NCI-H187 (cell line): ENCODE data around the gene CATSPERZ.
A peak's percentile ranks its signal among the peaks of the same experiment; 100 is the strongest.
"Not testable (repeated sequence)": the region's sequence is repeated elsewhere in the genome, so short reads cannot be mapped to it uniquely, and the experiment has no call there.

Experiments used
- DNase-seq, 2 experiments: peaks; one replicate each; lab custom pipeline; 2025; lab: John Stamatoyannopoulos, UW

The CATSPERZ gene

DNA sequence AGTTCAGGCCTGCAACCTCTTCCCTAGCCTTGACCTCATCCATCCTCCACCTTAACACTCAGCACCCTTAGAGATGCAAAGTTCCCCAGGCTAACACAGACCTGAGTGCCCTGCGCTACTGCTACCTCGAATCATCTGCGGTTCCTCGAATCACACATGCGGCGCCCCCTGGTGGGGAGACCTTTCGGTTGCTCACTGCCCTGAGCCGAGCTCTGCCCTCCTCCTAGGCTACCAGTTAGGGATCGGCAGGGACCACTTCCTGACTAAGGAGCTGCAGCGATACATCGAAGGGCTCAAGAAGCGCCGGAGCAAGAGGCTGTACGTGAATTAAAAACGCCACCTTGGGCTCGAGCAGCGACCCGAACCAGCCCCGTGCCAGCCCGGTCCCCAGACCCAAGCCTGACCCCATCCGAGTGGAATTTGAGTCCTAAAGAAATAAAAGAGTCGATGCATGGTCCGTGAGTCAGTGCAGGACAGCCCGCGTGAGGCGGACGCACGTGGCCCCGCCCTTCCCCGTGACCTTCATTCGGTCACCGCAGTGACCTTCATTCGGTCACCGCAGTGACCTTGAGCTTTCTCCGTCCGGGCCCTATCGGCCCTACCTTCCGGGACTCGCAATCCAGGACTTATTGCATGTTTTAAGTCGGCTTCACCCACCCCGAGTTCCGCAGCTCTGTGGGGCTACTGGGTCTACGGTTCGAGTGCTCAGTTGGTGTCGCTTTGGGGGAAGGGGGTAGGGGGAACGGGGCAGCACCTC lies 4.3 kb downstream of the CATSPERZ start:
- DNase-seq: peak; percentile 85 to 94

DNA sequence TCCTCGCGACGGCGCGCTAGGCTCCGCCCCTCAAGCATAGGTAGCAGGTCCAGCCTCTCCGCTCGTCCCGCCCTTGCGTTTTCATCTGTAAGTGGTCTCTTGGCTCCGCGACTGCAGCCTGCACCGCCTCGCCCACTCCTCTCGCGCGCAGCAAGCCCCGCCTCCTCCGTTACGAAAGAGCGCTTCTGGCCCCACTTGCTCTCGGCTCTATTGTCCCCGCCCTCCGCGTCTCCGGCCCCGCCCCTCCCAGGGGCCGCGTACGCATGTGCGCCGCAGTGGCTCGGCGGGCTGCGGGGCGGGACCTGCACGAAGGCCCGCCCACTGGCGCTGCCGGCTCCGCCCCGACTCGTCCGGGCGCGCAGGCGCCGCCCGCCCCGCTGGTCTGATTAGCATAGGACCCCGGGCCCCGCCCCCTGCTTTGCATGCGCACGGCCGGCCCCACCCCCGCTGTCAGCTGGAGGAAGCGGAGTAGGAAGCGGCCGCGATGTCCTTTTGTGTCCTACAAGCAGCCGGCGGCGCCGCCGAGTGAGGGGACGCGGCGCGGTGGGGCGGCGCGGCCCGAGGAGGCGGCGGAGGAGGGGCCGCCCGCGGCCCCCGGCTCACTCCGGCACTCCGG lies 5.0 kb downstream of the CATSPERZ start, which contains the start of gene ESRRA:
Gene ESRRA, plus strand, starts transcription at position 450 of the 616 bp plus-strand sequence. CDS start 1,656 bp downstream, outside the sequence.
- DNase-seq: peak; percentile 94 to 100

DNA sequence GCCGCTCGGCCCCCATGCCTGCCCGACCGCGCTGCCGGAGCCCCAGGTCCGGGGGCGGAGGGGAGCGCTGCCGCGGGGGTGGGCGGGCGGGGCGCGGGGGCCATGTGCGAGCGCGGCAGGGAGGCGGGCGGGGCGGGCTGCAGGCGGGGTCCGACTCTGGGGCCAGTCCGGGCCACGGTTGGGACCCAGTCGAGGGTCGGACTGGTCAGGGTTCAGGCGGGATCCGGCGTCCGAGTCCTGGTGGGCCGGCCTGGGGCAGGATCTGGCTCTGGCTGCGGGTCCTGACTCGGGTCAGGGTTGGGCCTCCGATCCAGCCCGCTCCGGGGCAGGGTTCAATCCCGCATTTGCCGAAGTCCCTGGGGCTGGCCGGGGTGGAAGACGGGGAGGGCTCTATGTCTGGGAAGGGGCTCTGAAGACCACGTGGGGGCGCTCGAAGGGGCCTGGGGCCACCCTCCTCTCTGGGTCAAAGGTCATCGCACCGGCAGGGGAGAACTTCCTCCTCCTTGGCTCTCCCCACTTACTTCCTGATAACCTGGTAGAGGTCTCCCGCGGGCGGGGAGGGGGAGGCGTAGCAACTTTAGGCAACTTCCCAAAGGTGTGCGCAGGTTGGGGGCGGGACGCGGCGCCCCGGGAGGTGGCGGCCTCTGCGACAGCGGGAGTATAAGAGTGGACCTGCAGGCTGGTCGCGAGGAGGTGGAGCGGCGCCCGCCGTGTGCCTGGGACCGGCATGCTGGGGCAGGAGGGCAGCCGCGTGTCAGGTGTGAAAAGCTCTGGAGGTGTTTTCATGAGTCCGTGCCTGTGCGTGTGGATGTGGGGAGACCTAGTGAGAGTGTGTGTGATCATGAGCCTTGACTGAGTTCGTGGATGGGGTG lies 5.8 kb downstream of the CATSPERZ start:
- DNase-seq: no peak

DNA sequence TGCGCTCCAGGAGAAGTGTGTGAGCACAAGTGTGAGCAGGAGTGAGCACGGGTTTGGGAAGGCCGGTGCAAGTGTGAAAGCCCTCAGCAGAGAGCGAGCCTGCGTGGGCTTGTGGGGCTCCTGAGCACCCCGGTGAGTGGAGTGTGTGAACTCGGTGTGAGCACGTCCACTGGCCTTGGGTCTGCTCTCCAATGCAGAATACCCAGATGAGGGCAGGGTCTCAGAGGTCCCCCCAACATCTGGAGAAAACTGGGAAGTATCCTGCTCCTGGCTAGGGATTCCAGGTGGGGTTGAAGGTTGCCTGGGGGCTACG lies 6.4 kb downstream of the CATSPERZ start:
- DNase-seq: no peak

DNA sequence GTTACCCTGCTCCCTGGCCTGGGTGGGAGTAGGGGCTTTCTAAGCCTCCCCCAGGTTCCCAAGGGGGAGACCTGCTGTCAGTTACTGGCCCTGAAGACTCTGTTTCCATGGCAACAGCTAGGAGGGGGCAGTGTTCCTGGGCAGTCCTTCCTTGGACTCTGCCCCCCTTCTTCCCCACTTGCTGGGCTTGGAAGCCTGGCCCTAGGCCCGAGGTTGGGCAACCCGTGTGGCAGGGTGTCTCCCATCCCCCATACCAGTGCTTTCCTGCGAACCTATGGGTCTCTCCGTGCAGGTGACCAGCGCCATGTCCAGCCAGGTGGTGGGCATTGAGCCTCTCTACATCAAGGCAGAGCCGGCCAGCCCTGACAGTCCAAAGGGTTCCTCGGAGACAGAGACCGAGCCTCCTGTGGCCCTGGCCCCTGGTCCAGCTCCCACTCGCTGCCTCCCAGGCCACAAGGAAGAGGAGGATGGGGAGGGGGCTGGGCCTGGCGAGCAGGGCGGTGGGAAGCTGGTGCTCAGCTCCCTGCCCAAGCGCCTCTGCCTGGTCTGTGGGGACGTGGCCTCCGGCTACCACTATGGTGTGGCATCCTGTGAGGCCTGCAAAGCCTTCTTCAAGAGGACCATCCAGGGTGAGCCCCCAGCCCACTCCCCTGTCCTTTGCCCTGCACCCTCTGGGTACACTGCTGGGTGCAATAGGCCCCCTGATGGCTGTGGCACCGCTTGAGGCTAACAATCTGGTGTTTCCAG lies 6.9 kb downstream of the CATSPERZ start:
- no peak for DNase-seq

DNA sequence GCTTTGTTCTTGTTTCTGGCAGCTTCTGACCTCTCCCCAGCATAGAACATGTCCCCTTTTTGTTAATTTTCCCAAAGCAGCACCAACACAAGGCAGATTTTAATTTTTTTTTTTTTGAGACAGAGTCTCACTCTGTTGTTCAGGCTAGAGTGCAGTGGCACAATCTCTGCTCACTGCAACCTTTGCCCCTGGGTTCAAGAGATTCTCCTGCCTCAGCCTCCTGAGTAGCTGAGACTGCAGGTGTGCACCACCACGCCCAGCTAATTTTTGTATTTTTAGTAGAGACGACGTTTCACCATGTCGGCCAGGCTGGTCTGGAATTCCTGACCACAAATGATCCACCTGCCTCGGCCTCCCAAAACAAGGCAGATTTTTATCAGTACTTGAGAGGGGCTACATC lies 7.6 kb downstream of the CATSPERZ start:
- not testable (repeated sequence) for DNase-seq

DNA sequence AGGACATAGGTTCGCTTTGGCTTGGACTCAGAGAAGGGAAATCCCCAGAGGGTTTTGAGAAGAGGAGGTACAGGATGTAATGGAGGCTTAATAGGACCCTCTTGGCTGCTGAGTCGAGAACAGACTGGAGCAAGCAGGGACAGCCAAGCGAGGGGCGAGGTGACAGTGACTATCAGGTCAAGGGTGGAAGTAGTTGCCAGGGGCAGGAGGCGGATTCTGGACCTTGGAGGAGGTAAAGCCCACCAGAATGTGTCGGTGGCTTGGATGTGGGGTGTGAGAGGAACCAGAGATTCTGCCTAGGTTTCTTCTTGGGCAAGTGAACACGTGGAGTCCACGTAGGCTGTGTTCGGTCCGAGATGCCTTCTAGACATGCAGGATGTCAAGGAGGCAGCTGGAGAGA lies 12.8 kb downstream of the CATSPERZ start:
- DNase-seq: no peak

DNA sequence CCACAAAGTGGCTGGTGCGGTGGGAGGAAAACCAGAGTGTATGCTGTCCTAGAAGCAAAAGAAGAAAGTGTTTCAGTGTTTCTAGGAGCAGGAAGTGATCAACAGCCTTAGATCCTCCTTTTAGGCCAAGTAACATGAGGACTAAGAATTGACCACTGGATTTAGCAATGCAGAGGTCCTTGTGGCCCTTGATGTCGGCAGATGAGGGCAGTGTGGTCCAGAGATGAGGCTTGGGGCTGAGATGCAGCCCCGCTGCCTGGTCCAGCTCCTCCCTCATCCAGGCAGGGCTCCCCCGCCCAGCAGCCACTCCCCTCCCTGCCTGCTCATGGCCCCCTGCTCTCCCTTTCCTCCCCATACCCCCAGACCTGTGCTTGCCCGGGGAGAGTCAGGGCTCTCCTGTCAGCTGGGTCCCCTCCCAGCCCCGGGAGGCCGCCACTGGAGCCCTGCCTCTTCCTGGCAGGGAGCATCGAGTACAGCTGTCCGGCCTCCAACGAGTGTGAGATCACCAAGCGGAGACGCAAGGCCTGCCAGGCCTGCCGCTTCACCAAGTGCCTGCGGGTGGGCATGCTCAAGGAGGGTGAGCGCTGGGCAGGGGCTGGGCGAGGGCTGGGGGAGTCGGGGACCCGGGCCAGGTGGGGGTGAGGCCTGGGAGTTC lies 13.5 kb downstream of the CATSPERZ start:
- DNase-seq: no peak

DNA sequence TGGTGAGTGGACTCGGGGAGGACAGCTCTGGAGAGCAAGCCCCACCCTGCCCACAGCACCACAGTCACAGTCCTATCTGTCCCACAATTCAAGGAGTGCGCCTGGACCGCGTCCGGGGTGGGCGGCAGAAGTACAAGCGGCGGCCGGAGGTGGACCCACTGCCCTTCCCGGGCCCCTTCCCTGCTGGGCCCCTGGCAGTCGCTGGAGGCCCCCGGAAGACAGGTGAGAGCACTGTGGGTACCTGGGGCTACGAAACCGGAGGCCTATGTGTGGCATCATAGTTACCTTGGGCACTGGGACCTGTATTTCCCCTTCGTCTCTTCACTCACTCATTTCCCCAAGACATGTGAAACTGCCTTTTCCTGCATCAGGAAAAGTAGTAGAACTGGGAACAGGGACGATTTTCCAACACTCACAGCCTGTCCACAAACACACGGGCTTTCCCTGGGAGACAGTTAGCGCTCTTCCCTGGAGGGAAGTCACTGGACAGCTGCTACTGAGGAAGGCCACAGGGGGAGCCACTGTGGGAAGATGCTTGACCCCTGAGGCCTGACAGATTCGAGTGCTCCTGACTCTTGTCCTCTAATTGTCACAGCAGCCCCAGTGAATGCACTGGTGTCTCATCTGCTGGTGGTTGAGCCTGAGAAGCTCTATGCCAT lies 14.1 kb downstream of the CATSPERZ start:
- no peak for DNase-seq

DNA sequence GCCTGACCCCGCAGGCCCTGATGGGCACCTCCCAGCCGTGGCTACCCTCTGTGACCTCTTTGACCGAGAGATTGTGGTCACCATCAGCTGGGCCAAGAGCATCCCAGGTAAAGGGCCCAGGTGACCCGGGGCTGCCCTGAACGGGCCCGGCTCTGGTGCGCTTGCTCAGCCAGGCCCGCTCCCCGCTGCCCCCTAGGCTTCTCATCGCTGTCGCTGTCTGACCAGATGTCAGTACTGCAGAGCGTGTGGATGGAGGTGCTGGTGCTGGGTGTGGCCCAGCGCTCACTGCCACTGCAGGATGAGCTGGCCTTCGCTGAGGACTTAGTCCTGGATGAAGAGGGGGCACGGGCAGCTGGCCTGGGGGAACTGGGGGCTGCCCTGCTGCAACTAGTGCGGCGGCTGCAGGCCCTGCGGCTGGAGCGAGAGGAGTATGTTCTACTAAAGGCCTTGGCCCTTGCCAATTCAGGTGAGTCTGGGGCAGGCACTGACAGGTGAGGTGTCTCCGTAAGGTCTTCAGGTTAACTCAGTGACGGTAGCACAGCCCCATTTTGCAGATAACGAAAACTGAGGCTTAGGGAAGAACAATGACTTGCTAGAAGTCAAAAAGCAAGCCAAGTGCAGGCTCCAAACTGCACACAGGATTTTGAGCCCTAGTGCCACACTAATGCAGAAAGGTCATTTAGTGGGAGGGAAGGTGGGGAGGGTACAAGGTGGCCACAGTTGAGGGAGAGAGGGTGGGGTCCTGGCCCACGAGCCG lies 14.8 kb downstream of the CATSPERZ start:
- DNase-seq: no peak

DNA sequence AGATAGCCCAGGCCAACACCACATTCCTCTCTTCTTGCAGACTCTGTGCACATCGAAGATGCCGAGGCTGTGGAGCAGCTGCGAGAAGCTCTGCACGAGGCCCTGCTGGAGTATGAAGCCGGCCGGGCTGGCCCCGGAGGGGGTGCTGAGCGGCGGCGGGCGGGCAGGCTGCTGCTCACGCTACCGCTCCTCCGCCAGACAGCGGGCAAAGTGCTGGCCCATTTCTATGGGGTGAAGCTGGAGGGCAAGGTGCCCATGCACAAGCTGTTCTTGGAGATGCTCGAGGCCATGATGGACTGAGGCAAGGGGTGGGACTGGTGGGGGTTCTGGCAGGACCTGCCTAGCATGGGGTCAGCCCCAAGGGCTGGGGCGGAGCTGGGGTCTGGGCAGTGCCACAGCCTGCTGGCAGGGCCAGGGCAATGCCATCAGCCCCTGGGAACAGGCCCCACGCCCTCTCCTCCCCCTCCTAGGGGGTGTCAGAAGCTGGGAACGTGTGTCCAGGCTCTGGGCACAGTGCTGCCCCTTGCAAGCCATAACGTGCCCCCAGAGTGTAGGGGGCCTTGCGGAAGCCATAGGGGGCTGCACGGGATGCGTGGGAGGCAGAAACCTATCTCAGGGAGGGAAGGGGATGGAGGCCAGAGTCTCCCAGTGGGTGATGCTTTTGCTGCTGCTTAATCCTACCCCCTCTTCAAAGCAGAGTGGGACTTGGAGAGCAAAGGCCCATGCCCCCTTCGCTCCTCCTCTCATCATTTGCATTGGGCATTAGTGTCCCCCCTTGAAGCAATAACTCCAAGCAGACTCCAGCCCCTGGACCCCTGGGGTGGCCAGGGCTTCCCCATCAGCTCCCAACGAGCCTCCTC lies 15.7 kb downstream of the CATSPERZ start:
- DNase-seq: not testable (repeated sequence)

DNA sequence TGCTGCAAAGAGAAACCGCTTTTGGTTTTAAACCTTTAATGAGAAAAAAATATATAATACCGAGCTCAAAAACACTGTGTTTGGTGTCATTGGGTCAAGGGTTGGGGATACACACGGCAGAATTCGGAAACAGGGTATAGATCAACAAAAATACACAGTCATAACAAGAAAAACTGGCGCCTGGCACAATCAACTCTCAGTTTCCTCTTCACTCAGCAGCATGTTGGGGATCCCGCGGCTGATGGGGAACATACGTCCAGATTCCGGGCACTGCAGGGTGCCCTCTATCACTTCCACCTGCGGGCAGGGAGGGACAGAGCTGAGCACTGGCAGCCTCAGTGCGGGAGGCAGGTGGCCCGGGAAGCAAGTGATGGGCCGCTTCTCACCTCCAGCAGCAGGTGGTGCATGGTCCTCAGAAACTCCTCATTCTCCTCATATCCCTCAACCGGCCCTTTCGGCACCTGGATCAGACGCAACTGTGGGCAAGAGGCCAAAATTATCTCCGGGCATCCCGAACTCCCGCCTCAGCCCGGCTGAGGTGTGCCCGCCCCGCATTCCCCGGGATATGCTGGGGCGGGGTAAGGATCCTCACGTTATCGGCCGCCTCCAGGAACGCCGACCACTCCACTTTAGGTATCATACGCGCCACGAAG lies 16.6 kb downstream of the CATSPERZ start:
- no peak for DNase-seq

DNA sequence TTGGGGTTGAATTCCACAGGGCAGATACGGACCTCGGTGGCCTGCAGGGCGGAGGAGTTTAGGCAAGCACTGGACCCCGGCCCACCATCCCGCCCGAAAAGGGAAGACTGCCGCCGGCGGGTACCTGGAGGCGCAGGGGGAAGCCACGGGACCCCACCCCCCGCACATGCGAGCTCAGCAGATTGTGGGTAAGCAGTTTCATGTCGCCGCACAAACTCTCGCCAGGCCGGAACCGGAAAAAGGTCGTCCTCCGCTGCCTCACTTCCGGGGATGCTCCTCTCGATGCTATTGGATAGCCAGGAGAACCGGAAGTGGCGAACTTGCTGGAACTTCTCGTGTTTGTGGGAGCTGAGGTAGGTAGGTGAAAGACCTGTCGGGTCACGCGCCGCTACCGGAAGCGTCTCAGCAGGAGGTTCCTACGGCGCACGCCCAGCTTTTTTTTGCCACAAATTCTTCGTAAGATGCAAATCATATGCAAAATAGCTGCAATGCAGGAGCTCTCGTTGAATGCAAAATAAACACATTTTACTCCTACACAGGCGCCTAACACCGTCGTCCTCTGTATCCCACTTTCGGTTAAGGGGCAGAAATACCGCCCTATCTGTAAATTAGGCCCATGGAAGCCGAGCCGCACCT lies 17.3 kb downstream of the CATSPERZ start, which contains the start of gene TRMT112:
Gene TRMT112, minus strand, starts transcription at position 235 of the 636 bp plus-strand sequence. Its CDS starts 33 bp downstream, at position 202.
- DNase-seq: peak; percentile 84 to 90

DNA sequence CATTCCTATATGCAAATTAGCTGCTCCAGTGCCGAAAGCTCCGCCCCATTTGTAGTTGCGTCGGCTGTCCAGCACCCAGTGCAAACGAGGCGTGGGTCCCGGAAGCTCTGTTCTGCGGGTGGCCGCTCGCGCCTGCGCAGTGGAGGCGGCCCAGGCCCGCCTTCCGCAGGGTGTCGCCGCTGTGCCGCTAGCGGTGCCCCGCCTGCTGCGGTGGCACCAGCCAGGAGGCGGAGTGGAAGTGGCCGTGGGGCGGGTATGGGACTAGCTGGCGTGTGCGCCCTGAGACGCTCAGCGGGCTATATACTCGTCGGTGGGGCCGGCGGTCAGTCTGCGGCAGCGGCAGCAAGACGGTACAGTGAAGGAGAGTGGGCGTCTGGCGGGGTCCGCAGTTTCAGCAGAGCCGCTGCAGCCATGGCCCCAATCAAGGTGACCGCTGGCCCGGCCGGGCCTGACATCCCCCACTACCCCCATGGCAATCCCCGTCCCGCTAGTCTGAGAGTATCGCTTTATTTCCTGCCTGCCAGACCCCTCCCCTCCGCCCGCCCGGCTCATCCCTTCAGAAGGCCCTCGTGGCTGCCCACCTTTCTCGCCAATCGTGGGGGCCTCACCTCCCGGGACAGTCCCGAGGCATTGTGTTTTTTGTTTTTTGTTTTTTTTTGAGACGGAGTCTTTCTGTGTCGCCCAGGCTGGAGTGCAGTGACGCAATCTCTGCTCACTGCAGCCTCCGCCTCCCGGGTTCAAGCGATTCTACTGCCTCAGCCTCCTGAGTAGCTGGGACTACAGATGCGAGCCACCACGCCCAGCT lies 18.0 kb downstream of the CATSPERZ start, which contains the start of gene PRDX5:
Gene PRDX5, plus strand, starts transcription at position 161 of the 805 bp plus-strand sequence. Its CDS starts 95 bp downstream, at position 256.
- peak; percentile 85 to 93 for DNase-seq

DNA sequence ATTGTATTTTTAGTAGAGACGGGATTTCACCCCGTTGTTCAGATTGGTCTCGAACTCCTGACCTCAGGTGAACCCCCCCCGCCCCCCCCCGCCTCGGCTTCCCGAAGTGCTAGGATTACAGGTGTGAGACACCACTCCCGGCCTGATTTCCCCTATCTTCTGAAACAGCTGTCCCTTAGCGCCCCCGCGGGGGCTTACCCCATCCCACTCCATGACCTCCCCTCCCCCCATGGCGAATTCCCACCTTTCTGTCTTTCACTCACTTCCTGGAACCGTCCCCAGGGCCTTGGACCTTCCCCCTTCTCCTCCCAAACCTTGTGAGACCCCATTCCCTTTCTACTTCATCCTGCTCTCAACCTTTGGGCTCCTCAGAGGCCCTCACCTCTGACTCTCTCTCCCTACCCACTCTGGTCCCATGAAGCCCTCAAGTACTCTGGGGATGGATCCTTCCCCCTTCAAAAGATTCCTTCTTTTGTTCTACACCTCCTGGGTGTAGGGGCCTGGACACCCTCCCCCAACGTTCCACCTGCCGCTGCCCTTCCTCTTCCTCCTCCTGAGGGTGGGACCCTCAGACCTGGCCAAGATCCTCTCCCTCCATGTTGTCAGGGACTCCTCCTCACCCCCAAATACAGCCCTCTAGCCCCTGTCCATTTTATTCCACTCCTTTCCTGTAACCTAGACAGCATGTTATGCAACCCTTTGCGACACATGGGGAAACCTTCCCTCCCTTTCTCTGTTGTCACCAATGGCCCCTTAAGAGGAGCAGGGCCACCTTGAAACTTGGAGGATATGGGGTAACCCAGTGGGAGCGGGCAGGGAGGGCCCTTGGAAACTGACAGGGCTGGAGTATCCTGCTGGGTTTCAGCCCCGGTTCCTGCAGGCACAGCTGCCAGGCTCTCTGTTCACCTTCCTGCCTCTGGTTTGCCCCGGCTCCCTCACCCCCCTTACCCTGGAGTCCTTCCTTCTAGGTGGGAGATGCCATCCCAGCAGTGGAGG lies 18.9 kb downstream of the CATSPERZ start:
- DNase-seq: no peak

DNA sequence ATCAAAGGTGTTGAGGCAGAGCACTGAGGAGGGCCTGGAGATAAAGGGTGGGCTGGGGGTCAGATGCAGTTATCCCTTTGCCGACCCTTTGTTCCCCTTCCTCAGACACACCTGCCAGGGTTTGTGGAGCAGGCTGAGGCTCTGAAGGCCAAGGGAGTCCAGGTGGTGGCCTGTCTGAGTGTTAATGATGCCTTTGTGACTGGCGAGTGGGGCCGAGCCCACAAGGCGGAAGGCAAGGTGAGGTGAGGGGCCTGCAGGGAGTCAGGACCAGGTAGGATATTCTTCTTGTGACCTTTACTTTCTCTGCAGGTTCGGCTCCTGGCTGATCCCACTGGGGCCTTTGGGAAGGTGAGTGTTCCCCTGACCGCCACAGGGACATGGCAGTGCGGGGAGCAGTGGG lies 20.4 kb downstream of the CATSPERZ start:
- no peak for DNase-seq
